Sciatic nerve (tissue), 2 donors: ENCODE results near the gene PRRT2. TPM values are rescaled to one million over a fixed set of nuclear protein-coding genes. Genes with fewer than 3 reads are reported as not detected.
A peak's percentile ranks its signal among the peaks of the same experiment; 100 is the strongest.
"Not testable (repeated sequence)": the region's sequence is repeated elsewhere in the genome, so short reads cannot be mapped to it uniquely, and the experiment has no call there.

Source experiments
- ATAC-seq: fragments of 200-7000 bp; cut with Tn5 transposase; one replicate; pipeline ENCODE4 v1.9.1; 2020; ENCODE audit warnings: mild to moderate bottlenecking, moderate library complexity
- DNase-seq: peaks from one replicate; pipeline ENCODE4 v3.0.0-alpha.2; 2020; ENCODE audit warnings: low spot score
- intact Hi-C: fragments of 100-400 bp; cut with DNase I; formaldehyde crosslinking; loops from one replicate; pipeline ENCODE4 v1.14.2; 2022
- total RNA-seq: library from RNA; stranded (reverse); fragmentation: NEBNext Ultra II Directional; extraction: Animal tissue kit (Norgen Biotek cat#: 25700); gene quantifications from one replicate; pipeline ENCODE4 v1.2.1, GENCODE V29; 2021
- donor health status: DM: no; HTN: no; CAD: no.
- donor health status: DM: no; HTN: no; CAD: no.

Gene PRRT2
- total RNA-seq, 1 donor from 2014 or later, result 26.3 TPM

- DNase-seq (no peak), ATAC-seq (peak; percentile 19)
- intact Hi-C loops, result no loop called here
Measured at GRCh38 chr16:29824589-29825144, 12.7 kb downstream of the PRRT2 start.

DNA sequence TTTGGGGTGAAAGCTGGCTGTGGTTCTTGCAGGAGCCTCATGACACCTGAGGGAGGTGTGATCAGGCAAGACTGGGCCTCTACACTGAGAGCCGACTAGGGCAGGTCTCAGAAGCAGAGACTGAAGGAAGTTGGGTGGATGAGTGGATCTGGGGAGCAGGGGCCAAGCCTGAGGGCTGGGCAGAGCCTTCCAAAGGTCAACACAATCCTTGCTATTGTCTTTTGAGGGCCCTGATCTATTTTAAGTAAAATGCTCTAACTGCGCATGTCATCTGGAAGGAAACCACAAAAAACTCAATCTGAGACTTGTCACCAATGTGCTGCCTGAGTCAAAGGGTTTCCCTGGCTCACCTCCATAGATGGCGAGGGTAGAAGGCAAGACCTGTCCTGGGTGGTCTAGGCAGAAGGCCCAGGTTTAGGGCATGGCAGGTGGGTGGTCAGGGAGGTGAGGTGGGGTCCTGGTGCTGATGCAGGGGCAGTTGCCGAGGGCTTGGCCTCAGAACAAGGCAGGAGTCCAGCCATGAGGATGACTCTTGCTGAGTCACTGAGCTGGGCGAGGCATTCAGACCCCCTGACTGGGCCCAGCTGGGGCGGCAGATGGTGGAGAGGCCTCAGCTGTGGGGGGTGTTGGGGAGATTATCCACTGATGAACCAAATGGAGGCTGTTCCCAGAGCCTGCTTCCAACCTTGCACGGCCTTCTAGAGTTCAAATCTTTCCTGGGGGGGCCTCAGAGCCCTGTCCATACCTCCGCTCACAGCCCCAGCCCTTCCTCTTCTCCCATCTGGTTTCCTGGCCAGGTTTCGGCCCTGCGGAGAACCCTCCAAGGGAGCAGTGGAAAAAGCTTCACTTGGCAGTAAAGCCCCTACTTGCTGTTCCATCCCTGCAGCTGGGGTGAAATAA lies 13.4 kb downstream of the PRRT2 start:
- no peak for DNase-seq
- intact Hi-C loops, result no loop called here
- peak; percentile 51 for ATAC-seq

DNA sequence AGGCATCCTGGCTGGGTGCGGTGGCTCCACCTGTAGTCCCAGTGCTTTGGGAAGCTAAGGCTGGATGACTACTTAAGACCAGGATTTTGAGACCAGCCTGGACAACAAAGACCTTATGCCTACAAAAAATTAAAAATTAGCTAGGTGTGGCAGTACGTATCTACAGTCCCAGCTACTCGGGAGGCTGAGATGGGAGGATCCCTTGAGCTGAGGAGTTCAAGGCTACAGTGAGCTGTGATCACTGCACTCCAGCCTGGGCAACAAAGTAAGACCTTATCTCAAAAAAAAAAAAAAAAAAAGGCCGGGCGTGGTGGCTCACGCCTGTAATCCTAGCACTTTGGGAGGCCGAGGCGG lies 14.3 kb downstream of the PRRT2 start:
- ATAC-seq, result no peak
- intact Hi-C loops, result no loop called here
- no peak for DNase-seq

- DNase-seq, result no peak
- intact Hi-C loops, result no loop called here
- ATAC-seq, result no peak
Measured at GRCh38 chr16:29830774-29831173, 18.8 kb downstream of the PRRT2 start.

GRCh38 chr16:29831490-29831889 lies 19.5 kb downstream of the PRRT2 start:
- ATAC-seq (no peak), DNase-seq (no peak)
- intact Hi-C loops, result no loop called here

GRCh38 chr16:29833219-29833618 lies 21.2 kb downstream of the PRRT2 start:
- intact Hi-C loops, ATAC-seq, DNase-seq: not testable (repeated sequence)

- no peak for DNase-seq
- intact Hi-C loops, result no loop called here
- no peak for ATAC-seq
Measured at GRCh38 chr16:29834079-29834478, 22.1 kb downstream of the PRRT2 start.

DNA sequence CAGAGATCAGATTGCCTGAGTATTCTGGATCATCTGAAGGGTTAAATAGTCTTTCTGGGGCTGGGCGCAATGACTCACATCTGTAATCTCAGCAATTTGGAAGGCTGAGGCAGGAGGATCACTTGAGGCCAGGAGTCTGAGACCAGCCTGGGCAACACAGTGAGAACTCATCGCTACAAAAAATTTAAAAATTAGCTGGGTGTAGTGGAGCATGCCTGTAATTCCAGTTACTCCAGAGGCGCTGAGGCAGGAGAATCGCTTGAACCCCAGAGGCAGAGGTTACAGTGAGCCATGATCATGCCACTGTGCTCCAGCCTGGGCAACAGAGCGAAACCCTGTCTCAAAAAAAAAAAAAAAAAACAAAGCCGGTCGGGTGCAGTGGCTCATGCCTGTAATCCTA lies 23.9 kb downstream of the PRRT2 start:
- ATAC-seq (no peak), DNase-seq (no peak)
- intact Hi-C loops, result no loop called here

GRCh38 chr16:29836623-29837022 lies 24.6 kb downstream of the PRRT2 start:
- ATAC-seq (no peak), DNase-seq (no peak)
- intact Hi-C loops, result no loop called here

DNA sequence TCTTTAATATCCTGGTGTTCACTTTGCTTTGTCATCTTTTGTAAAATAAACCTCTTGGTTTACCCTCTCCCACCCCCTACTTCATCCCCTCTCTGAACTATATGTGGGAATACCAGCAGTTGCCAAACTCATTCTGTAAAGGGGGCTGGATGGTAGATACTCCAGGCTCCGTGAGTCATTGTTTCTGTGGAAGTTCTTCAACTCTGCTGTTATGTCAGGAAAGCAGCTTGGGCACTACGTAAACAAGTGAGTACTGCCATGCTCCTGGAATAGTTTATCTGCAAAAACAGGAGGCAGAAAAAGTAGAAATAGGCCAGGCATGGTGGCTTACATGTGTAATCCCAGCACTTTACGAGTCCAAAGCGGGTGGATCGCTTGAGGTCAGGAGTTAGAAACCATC lies 25.8 kb downstream of the PRRT2 start:
- intact Hi-C loops, result no loop called here
- DNase-seq (no peak), ATAC-seq (no peak)

DNA sequence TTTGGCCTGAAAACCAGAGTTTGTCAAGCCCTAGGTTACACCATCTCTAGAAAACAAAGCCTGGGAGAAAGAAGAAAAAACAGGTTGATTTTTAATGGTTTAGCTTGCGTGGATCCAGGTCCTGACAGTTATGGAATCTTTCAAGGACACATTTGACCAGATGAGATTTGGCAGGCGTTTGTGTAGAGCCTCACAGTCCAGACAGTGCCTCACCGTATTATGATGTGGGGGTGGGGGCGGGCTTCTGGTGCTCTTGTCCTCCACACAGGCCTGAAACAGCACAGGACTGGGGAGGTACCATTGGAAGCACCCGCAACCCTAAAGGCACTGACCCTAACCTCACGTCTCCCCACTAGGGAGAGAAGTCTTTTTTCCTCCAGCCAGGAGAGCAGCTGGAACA lies 27.8 kb downstream of the PRRT2 start:
- ATAC-seq (no peak), DNase-seq (no peak)
- intact Hi-C loops, result no loop called here

DNA sequence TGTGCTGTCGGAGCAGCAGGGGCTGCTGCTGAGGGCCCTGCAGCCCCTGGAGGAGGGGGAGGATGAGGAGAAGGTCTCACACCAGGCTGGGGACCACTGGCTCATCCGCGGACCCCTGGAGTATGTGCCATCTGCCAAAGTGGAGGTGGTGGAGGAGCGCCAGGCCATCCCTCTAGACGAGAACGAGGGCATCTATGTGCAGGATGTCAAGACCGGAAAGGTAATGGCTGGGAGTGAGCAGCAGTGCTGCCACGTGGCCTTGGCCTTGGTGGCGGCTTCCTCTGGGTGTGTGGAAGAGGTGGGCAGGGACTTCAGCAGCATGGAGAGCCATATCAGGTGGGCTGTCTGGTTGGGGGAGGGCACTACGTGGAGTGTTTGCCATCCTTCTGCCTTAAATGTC lies 28.2 kb downstream of the PRRT2 start:
- intact Hi-C loops, result no loop called here
- DNase-seq (no peak), ATAC-seq (no peak)

DNA sequence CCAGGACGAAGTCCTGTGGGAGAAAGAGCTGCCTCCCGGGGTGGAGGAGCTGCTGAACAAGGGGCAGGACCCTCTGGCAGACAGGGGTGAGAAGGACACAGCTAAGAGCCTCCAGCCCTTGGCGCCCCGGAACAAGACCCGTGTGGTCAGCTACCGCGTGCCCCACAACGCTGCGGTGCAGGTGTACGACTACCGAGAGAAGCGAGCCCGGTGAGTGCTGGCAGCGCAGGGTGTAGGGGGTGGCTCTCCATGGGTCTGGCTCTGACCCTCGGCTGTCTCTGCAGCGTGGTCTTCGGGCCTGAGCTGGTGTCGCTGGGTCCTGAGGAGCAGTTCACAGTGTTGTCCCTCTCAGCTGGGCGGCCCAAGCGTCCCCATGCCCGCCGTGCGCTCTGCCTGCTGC lies 29.6 kb downstream of the PRRT2 start:
- no peak for ATAC-seq
- intact Hi-C loops, result no loop called here
- DNase-seq, result no peak

- no peak for ATAC-seq
- no peak for DNase-seq
- intact Hi-C loops, result no loop called here
Measured at GRCh38 chr16:29842732-29843346, 30.8 kb downstream of the PRRT2 start.

DNA sequence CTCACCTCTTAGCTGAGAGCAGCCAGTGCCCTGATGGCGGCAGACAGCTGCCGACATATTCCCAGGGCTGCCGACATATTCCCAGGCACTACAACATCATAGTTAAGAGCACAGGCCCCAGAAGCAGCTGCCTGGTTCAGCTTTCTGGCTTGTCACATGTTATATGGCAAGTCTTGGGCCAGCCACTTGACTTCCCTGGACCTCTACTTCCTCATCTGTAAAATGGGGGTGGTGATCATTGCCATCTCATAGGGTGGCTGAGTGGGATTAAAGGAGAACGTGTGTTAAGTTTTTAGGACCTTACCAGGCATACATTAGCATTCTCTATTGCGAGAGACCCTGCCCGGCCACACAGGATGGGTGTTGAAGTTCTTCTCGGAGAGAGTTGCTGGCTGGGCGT lies 31.9 kb downstream of the PRRT2 start:
- no peak for DNase-seq
- no peak for ATAC-seq

DNA sequence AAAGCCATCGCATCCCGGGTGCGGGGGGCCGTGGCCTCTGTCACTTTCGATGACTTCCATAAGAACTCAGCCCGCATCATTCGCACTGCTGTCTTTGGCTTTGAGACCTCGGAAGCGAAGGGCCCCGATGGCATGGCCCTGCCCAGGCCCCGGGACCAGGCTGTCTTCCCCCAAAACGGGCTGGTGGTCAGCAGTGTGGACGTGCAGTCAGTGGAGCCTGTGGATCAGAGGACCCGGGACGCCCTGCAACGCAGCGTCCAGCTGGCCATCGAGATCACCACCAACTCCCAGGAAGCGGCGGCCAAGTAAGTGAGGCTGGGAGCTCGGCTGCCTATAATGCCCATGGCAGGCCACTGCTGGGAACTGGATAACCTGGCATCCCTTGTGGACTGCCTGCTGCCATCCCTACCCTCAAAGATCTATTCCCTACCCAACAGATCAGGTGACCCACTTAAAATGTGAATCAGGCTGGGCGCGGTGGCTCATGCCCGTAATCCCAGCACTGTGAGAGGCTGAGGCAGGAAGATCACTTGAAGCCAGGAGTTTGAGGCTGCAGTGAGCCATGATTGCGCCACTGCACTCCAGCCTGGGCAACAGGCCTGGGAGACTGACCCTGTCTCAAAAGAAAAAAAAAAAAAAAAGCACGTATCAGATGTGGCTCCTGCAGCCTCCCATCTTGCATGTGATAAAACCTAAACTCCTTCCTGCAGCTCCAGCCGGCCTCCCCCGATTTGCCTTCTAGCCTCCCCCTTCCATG lies 32.8 kb downstream of the PRRT2 start:
- ATAC-seq (peak; percentile 30), DNase-seq (no peak)
- intact Hi-C loops, result no loop called here

More for the DNA sequence above, 31.9 kb downstream of the PRRT2 start:
- intact Hi-C loops, result no loop called here

DNA sequence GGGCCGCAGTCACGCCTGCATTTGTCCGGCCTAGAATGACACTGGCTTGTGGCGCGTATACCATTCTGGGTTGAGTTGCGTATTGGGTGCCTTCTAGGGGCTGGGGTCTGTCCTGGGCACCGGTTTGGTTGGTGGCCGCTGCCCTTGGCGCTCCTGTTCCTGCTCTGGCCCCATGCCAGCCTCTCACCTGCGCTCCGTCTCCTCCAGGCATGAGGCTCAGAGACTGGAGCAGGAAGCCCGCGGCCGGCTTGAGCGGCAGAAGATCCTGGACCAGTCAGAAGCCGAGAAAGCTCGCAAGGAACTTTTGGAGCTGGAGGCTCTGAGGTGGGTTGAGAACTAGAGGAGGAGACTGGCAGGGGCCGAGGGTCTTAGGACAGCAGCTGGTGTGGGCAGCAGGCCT lies 33.7 kb downstream of the PRRT2 start:
- DNase-seq (no peak), ATAC-seq (no peak)
- intact Hi-C loops, result no loop called here

- ATAC-seq (peak; percentile 82), DNase-seq (peak; percentile 89)
- intact Hi-C loops, result no loop called here
Measured at GRCh38 chr16:29848420-29849297, 36.7 kb downstream of the PRRT2 start.

DNA sequence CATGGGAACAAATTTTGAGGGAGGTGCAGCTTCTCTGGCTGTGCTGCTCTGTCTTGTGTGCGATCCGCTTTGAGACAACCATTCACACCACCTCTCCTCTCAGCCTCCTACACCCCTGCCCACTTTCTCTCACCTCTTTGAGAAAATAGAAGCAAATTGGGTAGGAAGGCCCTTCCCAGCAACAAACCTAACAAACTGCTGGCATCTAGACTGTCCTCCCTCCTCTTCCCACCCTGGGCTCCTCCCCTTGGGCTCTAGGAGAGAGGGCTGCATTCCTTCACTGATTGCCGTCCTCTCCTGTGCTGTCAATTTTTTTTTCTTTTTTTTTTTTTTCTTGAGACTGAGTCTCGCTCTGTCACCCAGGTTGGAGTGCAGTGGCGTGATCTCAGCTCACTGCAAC lies 37.5 kb downstream of the PRRT2 start:
- intact Hi-C loops, result no loop called here
- DNase-seq (no peak), ATAC-seq (peak; percentile 54)
